Calu3 (cell line): Measurements from ENCODE around the gene MUSTN1. TPM values are rescaled to one million over a fixed set of nuclear protein-coding genes. Genes with fewer than 3 reads are reported as not detected.
A peak's percentile ranks its signal among the peaks of the same experiment; 100 is the strongest.

Experiments used
- BruUV-seq: library from RNA; stranded (reverse); fragments of 400-500 nt; replicated peaks from 2 replicates; lab custom pipeline; 2021; lab: Mats Ljungman, UMichigan
- CTCF ChIA-PET: fragments of 300-600 bp; sonication (Branson Sonifier 250); formaldehyde crosslinking; loops from one replicate; lab custom pipeline; 2022; ENCODE audit warnings: antibody characterized with exemption; lab: Charles Lee
- DNase-seq: peaks from one replicate; pipeline ENCODE4 v3.0.0; 2022
- H3K27ac Mint-ChIP-seq: one replicate; pipeline ENCODE4 v1.8.0; 2022; ENCODE audit warnings: mixed read lengths; ENCODE audit not compliant: unreplicated experiment
- H3K27me3 Mint-ChIP-seq: one replicate; pipeline ENCODE4 v1.8.0; 2022; ENCODE audit warnings: mixed read lengths; ENCODE audit not compliant: unreplicated experiment
- H3K36me3 Mint-ChIP-seq: one replicate; pipeline ENCODE4 v1.8.0; 2022; ENCODE audit warnings: mild to moderate bottlenecking, moderate library complexity, mixed read lengths; ENCODE audit not compliant: insufficient read depth, unreplicated experiment
- H3K4me1 Mint-ChIP-seq: one replicate; pipeline ENCODE4 v1.8.0; 2022; ENCODE audit warnings: mild to moderate bottlenecking, low read depth, mixed read lengths; ENCODE audit not compliant: unreplicated experiment
- H3K4me3 Mint-ChIP-seq: one replicate; pipeline ENCODE4 v1.8.0; 2022; ENCODE audit warnings: mild to moderate bottlenecking, low read depth, moderate library complexity, mixed read lengths; ENCODE audit not compliant: unreplicated experiment
- H3K9me3 Mint-ChIP-seq: one replicate; pipeline ENCODE4 v1.8.0; 2022; ENCODE audit warnings: low read depth, mixed read lengths; ENCODE audit not compliant: unreplicated experiment
- CTCF ChIP-seq: fragments of 200-600 bp; IDR thresholded peaks from one replicate; pipeline ENCODE4 v1.8.0; 2022; ENCODE audit warnings: antibody characterized with exemption; ENCODE audit not compliant: unreplicated experiment
- intact Hi-C: fragments of 100-400 bp; cut with micrococcal nuclease; formaldehyde crosslinking; loops from one replicate; pipeline ENCODE4 v1.10.0; 2022; ENCODE audit not compliant: unreplicated experiment
- total RNA-seq: library from RNA; stranded (reverse); gene quantifications from 2 replicates; pipeline ENCODE4 v1.2.3, GENCODE V29; 2022

The MUSTN1 gene
- total RNA-seq, 1 experiment from 2014 or later: 0.66 TPM

- intact Hi-C loops: no loop called here
- Mint-ChIP-seq H3K4me1 (no peaks in the 10 kb centered on the region), H3K27ac (no peak overlapping the region), H3K4me3 (no peak overlapping the region), H3K36me3 (no peaks in the 10 kb centered on the region), H3K27me3 (no peaks in the 10 kb centered on the region), H3K9me3 (no peaks in the 10 kb centered on the region)
- CTCF ChIA-PET: interaction anchor here (0.6 to 1.1 kb wide), 4 partner anchors 9 to 50 kb away, joined by 3 read pairs; partner anchors contain the start of gene NEK4
- peak; percentile 74 for TF ChIP-seq CTCF
- peak; percentile 49 for DNase-seq
- BruUV-seq: no TSS peak
These were observed 14.1 kb downstream of the MUSTN1 start for GRCh38 chr3:52820736-52821135.

- Mint-ChIP-seq H3K9me3 (no peaks in the 10 kb centered on the region), H3K36me3 (no peaks in the 10 kb centered on the region), H3K4me3 (no peak overlapping the region), H3K4me1 (no peaks in the 10 kb centered on the region), H3K27me3 (no peaks in the 10 kb centered on the region), H3K27ac (no peak overlapping the region)
- no peak for DNase-seq
- CTCF ChIA-PET: no interaction called here
- intact Hi-C loops: no loop called here
- BruUV-seq: no TSS peak
- no peak for TF ChIP-seq CTCF
These were observed 14.9 kb downstream of the MUSTN1 start for GRCh38 chr3:52819936-52820335.

GRCh38 chr3:52817860-52818259 lies 17.0 kb downstream of the MUSTN1 start:
- Mint-ChIP-seq H3K4me3 (no peak overlapping the region), H3K27me3 (no peaks in the 10 kb centered on the region), H3K36me3 (no peaks in the 10 kb centered on the region), H3K9me3 (no peaks in the 10 kb centered on the region), H3K27ac (no peak overlapping the region), H3K4me1 (no peaks in the 10 kb centered on the region)
- intact Hi-C loops: no loop called here
- no peak for DNase-seq
- no peak for TF ChIP-seq CTCF
- BruUV-seq: no TSS peak
- CTCF ChIA-PET: no interaction called here

GRCh38 chr3:52817221-52817620 lies 17.6 kb downstream of the MUSTN1 start:
- no peak for DNase-seq
- no peak overlapping the region for H3K4me3 Mint-ChIP-seq
- no peak overlapping the region for H3K27ac Mint-ChIP-seq
- no TSS peak for BruUV-seq
- peaks cover 4% of the 10 kb centered on the region for H3K27me3 Mint-ChIP-seq
- H3K4me1 Mint-ChIP-seq: no peaks in the 10 kb centered on the region
- TF ChIP-seq CTCF: no peak
- no peaks in the 10 kb centered on the region for H3K36me3 Mint-ChIP-seq
- CTCF ChIA-PET: no interaction called here
- H3K9me3 Mint-ChIP-seq: no peaks in the 10 kb centered on the region
- intact Hi-C loops: no loop called here
